NCI-H1930 (cell line): Measurements from ENCODE around the gene PIGW.

Experiments
- DNase-seq, 2 experiments: peaks; one replicate each; lab custom pipeline; 2025; lab: John Stamatoyannopoulos, UW

The PIGW gene, protein sequence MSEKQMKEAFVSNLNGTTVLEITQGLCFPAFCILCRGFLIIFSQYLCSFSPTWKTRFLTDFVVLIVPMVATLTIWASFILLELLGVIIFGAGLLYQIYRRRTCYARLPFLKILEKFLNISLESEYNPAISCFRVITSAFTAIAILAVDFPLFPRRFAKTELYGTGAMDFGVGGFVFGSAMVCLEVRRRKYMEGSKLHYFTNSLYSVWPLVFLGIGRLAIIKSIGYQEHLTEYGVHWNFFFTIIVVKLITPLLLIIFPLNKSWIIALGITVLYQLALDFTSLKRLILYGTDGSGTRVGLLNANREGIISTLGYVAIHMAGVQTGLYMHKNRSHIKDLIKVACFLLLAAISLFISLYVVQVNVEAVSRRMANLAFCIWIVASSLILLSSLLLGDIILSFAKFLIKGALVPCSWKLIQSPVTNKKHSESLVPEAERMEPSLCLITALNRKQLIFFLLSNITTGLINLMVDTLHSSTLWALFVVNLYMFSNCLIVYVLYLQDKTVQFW

DNA sequence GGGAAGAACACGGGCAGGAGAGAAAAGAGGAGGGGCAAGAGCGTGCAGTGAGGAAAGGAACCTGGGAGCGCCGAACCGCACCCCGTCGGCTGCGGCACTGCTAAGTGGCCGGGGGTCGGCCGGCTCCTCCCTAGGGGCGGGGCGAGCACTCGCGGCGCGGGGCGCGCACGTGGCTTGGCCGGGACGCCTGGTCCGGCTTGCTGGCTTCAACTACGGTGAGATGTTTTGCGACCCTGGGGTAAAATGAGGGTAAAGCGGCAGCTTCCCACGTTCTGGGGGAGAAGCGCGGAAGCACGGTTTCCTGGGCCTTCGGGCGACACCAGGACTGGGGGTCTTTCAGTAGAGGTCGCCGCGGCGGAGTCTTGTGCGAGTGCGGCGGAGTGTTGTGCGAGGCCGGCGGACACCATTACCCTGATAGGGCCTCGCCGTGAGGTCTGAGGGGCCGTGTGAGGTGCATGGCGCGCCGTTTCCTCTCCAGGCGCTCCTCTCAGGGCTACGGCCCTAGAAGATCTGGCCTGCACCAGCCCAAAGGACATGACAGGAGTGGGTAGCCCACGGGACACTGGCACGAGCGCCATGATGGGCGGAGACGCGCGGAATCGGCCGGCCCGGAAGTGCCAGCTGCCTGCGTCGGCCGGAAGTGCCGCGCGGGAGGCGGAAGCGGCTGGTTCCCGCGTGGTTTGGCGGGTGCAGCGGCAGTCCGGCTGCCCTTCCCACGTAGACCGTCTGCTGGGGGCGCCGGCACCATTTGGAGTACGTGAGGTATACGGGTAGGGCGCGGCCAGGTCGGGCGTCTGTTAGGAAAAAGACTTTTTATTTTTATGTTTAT, at the start of gene PIGW, which contains the start of gene MYO19:
TSS of gene PIGW (plus strand) at position 148 of the 829 bp plus-strand sequence. CDS start 2,115 bp downstream, outside the sequence.
TSS of gene MYO19 (minus strand) at position 29 of the 829 bp plus-strand sequence. CDS start 2,330 bp downstream, outside the sequence.
- DNase-seq: peak; percentile 92 to 97

DNA sequence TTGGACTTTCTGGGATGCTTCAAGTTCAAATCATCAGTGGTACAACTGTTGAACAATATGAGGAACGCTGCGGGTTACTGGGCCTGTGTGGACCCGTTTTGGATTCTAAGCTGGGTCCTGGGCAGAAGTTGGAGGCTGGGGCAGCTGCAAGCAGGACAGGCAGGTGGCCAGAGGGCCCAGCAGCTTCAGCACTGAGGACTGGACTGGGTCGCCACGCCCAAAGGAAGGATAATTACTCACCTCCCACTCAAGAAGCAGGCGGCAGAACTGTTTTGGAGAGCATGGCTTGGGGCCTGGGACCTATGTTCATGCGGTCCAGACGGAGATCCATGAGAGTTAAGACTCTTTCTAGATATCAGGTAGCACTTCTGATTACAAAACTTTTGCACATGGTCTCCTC, 49.8 kb upstream of the PIGW start:
- DNase-seq: no peak

DNA sequence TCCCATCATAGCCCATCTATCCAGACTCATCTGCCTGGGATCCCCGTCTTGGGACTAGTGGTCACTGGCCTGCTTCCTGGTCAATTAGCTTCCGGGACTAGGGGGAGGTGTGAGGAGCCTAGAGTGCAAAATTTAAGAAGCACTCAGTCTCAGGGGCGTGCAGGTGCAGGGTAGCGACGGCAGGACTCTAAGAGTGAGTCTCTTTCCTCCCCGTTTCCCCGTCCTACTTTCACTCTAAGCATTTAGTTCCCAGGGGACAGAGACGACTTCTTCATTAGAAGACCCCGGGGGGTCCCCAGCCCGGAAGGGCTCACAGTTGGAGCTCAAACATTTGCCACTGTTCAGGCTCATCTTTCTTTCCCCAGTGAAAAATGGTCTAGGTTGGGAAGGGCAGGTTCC, 49.0 kb upstream of the PIGW start:
- DNase-seq: peak in 1 of 2 experiments; percentile 39

DNA sequence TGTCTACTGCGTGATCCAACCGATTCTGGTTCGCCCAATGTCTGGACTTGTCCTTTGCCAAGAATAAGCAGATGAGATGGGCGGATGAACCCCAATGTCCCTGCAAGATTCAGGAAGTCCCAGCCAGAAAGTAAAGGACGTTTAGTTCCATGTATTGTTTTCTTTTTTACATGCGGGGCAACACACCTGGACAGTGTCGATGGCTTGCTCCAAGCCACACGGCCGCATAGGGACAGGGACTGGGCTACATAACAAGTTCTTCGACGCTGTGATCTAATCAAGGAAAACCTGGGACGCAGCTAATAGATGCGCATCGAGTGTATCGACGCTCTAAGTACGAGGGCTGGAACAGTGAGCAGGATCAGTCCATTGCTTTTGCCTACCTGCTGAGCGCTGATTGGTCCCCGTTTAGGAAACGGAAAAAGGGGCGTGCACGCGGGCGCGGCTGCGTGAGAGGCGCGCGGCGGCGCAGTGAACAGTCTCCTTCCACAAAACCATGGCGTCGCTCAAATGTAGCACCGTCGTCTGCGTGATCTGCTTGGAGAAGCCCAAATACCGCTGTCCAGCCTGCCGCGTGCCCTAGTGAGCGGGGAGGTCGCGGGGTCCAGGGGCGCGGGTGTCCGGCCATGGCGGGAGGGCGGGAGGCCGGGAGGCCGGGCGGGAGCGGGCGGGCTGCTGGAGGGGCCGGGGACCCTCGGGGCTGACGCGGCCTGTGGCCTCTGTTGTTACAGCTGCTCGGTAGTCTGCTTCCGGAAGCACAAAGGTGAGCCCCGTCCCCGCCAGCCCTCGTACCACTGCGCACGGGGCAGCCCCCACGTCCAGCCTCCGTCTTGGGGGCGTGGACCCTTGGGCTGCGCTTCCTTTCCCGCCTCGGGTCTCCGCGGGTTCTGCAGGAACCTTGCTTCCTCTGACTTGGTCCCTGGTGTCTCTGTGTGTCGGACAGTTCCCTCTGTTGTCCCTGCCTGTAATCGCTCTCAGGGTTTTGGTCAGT, 48.3 kb upstream of the PIGW start, which contains the start of gene ZNHIT3:
TSS of gene ZNHIT3 (plus strand) at position 478 of the 991 bp plus-strand sequence. CDS start at position 497, 19 bp downstream.
- DNase-seq: peak; percentile 95 to 98

DNA sequence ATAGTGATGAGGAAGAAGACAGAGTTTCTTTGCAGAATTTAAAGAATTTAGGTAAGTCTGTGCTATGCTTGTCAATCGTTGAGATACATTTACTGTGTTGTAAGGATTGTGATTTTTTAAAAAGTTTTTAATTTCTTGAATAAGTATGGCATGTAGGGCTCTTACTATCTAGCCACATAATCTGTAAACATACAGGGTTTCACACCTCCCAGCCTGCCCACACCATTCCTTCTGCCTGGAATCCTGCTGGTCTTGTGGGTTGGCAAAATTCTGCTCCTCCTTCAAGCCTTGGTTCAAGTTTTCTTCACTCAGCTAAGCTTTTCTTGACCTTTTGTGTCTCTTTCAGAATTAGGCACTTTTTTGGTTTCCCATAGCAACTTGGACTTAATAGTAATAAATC, 40.8 kb upstream of the PIGW start:
- no peak for DNase-seq

DNA sequence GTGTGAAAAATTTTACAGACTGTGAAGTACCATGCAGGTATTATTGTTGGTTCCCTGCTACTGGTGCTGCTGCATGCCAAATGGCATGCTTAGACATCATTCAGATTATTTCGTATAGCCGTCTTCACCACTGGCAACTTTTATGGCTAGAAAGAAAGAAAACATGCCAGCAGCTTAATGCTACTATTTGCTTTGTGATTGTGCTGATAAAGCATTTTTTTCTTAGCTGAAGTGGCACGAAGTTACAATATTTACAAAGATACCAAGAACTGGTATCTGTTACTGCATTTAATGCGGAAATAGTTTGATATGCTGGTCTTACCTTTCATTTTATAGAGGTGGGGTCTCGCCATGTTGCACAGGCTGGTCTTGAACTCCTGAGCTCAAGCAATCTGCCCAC, 40.1 kb upstream of the PIGW start:
- DNase-seq: no peak

DNA sequence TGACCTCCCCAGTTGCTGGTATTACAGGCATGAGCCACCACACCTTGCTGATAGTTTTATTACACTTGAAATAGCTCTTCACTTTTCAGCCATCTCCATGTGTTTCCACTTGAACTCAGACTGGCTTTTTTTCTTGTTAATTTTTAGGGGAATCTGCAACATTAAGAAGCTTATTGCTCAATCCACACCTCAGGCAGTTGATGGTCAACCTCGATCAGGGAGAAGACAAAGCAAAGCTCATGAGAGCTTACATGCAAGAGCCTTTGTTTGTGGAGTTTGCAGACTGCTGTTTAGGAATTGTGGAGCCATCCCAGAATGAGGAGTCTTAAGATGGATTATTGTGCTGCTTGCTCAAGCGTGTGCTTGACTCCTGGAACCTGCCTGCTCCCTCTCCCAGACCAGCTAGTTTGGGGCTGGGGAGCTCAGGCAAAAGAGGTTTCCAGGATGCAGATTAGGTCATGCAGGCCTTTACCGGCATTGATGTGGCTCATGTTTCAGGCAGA, 39.7 kb upstream of the PIGW start:
- no peak for DNase-seq

DNA sequence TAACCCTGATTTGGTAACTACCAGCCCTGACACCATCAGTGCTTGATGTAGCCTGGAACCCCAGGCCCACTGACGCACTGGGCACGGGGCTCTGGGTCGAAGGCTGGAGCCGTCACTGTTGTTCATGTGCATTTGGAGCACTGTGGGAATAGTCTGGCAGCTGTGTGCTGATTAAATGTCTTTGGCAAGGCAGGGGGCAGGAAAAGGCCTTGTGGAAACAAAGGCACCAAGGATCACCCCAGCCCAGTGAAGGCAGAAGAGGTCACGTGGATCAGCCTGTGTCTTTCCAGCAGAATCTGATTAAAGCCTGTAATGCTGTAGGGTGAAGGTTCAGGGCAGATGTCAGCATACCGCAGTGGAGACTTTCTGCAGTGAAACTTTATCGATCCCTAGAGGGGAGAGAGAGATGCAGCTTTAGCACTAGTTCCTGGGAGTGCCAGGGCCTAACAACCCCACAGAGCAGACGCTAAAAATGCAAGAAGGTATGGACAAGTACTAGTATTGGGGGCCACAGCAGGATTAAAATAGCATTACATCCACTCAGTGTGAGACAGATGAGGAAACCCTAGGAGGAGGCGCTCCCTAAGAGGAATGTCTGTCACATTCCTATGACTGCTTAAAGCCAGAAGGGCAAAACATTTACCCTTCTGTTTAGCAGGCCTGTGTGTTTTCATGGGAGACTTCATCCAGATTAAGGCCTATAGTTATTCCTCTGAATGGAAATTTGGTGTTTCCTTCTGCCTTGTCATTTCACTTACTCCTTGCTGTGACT, 38.6 kb upstream of the PIGW start:
- DNase-seq: no peak

DNA sequence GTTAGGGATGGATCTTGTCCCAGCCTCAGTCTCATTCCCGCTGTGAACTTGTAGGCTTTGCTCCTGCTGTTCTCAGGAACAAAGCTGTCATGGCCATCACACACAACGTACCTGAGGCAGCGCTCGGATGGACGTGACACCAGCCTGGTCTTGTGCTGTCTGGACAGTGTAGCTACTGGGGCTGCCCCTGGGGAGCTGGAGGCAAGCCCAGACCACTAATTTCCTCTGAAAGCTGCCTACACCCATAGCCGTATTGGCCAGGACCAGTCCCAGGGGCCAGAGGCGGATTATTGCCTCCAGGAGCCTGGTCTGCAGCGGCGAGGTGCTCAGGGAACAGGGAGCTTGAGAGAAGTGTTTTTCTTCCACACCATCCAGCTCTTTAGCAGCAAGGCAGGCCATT, 36.6 kb upstream of the PIGW start:
- DNase-seq: no peak

DNA sequence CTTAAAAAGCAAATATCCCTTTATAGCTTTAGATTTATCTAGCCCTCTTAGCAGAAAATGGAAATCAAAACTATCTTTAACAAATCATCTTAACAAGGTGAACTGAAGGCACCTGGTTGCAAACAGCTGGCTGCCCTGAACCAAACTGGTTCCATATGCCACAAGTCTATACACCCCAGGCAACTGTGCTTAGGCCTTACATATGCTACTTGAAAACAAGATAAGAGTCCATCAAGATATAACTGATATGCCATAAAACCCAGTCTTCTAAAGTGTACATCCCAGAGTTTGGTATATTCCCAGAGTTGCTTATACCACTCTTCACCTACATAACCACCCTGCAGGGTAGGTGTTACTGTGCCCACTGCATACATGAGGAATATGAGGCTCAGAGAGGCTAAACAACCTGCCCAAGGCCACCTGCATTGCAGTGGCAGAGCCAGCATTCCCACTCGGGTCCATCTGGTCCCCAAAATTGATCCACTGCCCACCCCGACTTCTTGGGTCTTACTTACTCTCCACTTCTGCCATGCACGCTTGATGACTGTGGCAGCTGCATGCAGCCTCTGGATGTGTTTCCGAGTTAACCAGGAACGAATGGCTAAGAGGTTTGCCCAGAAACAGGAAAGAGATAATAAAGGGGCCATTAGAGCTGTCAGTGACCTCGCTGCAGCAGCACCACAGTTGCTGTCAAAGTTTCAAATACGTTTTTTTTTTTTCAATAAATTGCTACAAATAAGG, 36.1 kb upstream of the PIGW start:
- no peak for DNase-seq

DNA sequence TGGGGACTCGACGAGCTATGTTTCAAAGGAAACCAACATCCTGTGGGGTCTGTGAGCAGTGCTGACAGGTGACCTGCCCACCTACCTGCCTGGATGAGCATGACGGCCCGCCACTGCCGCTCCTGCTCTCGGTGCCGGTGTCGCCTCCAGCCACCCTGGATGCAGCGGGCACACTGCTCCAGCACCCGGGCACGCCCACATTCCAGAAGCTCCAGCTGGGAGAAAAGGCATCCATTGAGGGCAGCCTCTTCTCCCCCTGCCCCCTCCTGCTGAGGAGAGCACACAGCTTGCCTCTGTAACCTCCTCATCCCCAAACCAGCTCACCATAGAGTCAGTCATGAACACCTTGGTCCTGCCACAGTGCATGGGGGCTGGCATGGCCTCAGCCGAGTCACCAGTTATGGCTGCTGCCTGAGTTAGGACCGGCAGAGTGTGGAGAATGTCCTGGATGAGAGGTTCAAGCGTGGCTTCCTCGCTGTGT, 34.0 kb upstream of the PIGW start:
- DNase-seq: no peak

DNA sequence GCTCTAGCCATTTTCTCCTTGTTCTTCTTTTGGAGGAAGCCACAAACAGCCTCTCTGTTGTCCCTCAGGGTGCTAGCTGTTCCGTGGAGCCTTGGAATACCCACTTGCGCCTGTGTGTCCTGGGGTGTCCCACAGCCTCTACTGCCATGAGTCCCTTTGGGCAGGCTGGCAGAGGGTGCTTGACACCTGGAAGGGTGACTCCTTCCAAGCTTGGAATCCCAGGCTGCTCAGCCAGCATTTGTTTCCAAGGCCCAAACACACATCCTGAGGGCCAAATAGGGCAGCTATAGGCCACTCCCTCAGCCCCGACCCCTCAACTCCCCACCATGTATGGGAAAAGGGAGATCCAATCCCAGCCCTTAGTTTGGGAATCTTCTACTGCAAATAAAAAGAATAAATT, 33.4 kb upstream of the PIGW start:
- DNase-seq: no peak

DNA sequence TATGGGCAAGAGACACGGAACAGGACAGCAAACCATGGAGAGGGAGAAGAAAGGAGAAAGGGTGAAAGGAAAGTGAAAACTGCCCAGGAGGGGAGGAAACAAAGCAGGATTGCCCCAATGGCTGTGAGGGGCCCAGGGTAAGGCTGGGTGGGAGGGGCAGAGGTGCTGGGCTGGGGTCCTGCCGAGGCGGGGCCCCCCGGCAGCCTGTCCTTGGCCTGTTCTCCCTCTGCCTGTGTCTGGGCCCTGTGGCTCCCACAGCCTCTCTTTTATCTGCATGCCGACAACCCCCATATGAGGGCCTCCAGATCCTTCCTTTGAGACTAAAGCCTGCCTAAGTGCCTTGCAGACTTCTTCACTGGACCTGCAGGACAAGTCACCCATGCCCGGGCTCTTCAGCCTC, 32.8 kb upstream of the PIGW start:
- no peak for DNase-seq

DNA sequence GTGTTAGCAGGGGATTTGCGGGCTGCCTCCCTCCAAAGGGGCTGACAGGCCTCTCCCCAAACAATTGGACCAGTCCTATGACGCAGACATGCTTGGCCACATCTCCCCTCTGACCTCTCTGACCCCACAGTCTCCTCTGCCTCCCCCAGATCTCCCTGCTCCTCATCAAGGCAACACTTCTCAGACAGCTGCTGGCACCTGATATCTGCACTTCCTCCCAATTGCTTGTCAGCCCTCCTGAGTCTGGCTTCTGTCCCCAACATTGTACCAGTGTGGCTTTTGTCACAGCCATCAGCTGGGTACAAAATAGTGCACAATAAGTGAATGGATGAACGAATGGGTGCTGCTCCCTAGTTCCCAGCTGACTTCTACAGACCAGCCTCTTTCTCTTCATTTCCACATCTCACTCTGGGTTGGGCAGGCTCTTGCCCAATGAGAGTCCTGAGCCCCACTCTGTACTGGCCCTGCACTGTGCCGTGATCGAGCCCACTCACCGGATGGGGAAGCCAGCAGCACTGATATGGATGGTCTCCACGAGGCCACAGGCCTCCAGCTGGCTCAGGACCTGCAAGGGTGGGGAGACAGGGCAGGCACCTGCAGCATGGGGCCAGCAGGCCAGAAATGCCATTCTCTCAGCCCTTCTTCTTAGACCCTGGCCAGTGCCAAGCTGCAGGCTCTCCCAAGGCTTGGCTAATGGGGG, 31.2 kb upstream of the PIGW start:
- DNase-seq: no peak

DNA sequence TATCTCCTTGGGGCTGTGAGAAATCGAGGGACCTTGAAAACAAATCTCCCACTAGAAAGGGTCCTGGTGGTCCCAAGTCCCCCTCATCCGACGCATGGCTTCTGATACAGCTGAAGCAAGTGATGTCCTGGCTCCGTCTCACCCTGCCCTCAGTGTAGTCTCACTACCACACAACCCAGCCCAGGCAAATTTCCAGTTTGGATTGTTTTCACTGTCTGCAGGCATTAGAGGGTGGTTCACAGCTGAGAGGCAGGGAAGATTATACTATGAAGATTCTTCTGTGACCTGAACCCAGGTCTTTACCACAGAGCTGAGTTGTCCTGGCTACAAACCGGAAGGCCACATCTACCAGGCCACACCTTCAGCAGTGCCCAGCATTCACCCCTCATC, 30.6 kb upstream of the PIGW start:
- DNase-seq: no peak

DNA sequence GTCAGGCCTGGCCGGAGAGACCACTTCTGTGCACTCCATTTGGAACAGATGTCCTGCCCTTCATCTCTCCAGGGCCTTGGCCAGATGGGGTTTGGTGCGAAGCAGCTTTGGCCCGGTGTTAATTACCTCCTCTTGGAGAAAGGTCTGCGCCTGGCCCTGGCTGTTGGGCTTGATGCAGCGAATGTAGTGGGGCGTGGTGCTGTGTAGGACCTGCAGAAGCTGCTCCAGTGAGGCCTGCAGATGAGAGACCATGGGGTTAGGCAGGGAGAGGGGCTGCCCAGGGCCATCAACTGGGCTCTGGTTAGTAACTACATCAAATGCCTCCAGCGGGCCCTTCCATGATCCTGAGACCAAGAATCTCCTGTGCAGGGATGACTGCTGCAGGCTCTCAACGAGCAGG, 29.6 kb upstream of the PIGW start:
- DNase-seq: no peak

DNA sequence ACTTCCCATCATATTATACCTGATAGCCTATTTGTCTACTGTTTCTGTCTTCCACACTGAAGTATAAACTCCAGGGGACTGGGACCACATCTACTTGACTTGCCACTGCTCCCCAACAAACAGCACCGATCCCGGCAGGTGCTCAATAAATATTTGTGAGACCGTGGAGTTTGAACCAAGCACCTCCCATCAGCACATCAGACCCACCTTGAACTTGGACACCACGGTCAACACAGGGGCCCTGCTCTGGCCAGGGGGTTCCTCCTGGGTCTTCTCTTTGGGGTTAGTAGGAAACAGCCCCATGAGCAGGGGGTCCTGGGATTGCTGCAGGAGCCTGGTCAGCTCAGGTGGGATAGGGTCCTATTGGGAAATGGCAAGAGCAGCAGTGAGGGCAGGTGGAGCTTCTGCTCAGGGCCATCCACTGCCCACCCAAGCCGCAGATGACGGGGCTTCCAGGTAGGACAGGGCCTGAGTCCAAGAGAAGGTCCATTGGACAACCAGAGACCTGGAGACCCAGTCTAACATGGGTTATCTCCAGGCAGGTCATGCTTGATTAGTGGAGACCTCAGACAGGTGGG, 28.4 kb upstream of the PIGW start:
- no peak for DNase-seq

DNA sequence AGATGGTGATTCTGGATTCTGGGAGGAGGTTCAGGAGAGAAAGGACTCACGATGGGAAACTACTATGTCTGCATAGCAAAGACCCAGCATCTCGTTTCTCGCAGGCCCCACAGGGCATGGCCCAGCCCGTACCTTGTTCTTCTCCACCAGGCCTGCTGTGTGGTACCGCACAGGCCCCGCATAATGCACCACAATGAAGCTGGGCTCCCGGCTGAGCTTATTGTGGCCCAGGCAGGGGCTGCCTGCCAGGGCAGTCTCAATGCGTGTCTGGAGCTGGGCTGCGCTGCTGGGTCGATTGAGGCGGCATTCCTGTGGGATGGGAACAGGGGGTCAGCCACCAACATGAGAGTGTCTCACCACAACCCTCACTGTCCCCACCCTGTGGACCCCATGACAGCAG, 28.0 kb upstream of the PIGW start:
- DNase-seq: no peak

DNA sequence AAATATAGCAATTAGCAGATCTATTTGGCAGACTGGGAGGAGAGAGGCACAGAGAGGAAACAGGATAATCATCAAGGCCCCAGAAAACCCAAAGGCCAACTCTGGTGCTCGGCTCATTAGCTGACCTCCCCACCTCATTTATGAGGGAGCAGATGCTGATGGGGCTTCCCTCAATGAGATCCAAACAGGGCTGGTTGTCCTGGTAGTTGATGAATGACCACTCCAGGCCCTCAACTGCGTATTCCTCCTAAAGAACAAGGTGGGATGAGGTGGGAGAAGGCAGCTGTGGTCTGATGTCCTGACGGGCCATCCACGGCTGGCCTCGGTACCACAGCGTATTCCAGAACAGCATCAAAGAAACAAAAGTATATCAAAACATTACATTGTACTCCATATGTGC, 27.5 kb upstream of the PIGW start:
- DNase-seq: no peak
